ENCODE results near the gene KREMEN1.
A peak's percentile ranks its signal among the peaks of the same experiment; 100 is the strongest.

DNA sequence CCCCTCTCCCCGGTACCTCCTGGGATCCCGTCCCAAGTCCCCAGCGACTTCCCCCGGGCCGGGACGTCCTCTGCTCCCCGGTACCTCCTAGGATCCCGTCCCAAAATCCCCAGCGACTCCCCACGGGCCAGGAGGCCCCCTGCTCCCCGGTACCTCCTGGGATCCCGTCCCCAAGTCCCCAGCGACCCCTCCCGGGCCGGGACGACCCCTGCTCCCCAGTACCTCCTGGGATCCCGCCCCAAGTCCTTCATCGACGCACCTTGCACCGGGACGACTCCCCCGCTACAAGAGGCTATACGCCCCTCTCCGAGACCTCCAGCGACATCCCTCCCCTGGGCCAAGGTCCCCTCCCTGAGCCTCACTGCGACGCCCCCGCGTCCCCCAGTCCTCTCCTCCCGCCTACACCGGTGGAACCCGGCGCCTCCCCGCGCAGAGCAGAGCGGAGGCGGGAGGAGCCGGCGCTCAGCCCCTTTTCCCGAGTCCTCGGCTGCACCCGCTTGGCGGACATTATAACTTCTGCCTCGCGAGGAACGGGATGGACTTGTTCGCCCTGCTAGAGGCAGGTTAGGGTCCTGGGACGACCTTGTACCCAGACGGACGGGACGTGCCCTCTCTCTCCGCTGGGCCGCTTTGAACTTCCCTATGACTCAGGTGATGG lies 912 bp downstream of the KREMEN1 start:
- TF ChIP-seq IKZF2 (IDR thresholded peaks at IDR 0.05) (peak in 1 of 2 experiments; percentile 20; a peak in 1 of 4 replicates), CHD2 (IDR thresholded peaks at IDR 0.05; ENCODE audit: borderline replicate concordance, low read depth, low read length) (no peak)
- TF ChIP-seq, protein P1, sequence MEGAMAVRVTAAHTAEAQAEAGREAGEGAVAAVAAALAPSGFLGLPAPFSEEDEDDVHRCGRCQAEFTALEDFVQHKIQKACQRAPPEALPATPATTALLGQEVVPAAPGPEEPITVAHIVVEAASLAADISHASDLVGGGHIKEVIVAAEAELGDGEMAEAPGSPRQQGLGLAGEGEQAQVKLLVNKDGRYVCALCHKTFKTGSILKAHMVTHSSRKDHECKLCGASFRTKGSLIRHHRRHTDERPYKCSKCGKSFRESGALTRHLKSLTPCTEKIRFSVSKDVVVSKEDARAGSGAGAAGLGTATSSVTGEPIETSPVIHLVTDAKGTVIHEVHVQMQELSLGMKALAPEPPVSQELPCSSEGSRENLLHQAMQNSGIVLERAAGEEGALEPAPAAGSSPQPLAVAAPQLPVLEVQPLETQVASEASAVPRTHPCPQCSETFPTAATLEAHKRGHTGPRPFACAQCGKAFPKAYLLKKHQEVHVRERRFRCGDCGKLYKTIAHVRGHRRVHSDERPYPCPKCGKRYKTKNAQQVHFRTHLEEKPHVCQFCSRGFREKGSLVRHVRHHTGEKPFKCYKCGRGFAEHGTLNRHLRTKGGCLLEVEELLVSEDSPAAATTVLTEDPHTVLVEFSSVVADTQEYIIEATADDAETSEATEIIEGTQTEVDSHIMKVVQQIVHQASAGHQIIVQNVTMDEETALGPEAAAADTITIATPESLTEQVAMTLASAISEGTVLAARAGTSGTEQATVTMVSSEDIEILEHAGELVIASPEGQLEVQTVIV (IDR thresholded peaks at IDR 0.05; ENCODE audit: borderline replicate concordance, partially characterized antibody), result no peak
